ENCODE results near the gene C10orf62. TPM values are rescaled to one million over a fixed set of nuclear protein-coding genes. Genes with fewer than 3 reads are reported as not detected.
"Not testable (repeated sequence)": the region's sequence is repeated elsewhere in the genome, so short reads cannot be mapped to it uniquely, and the experiment has no call there.

Gene C10orf62
- total and polyA plus RNA-seq, 5 experiments from 2014 or later, result not detected

DNA sequence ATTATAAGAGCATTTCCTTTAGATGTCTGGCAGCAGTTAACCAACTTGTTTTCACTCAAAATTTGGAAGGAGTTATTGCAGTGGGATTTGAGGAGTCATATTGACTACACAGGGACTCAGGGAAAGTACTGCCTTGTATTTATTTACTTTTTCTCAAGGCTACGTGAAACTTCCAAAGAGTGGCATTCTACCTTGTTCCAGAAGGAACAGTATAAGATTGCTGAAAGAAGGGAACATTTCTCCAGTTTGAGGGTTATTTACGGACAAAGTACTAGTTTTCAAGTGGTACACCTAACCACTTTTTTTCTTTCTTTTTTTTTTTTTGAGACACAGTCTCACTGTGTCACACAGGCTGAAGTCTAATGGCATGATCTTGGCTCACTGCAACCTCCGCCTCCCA lies 38.7 kb downstream of the C10orf62 start:
- ATAC-seq (no peak), DNase-seq (no peak)
- Mint-ChIP-seq H3K36me3 (peaks cover 0 to 2% (median 1%) of the 10 kb centered on the region in 3 donors), H3K27me3 (peaks cover 0 to 2% (median 1%) of the 10 kb centered on the region in 5 donors), H3K4me3 (no peak overlapping the region), H3K9me3 (no peaks in the 10 kb centered on the region), H3K4me1 (peaks cover 6 to 10% (median 7%) of the 10 kb centered on the region in 4 donors), H3K27ac (no peak overlapping the region)
- POLR2A ChIA-PET, result no interaction called here

GRCh38 chr10:97629289-97629688 lies 39.8 kb downstream of the C10orf62 start:
- peaks cover 0 to 5% (median 2%) of the 10 kb centered on the region in 3 donors for H3K36me3 Mint-ChIP-seq
- peaks cover 9 to 17% (median 16%) of the 10 kb centered on the region in 4 donors for H3K4me1 Mint-ChIP-seq
- ATAC-seq (no peak), DNase-seq (no peak)
- no peak overlapping the region for H3K27ac Mint-ChIP-seq
- POLR2A ChIA-PET, result interaction anchor here (1.2 kb wide), 1 partner anchor 12 kb away, joined by 3 read pairs; no protein-coding TSS in a partner anchor
- H3K9me3 Mint-ChIP-seq, result no peaks in the 10 kb centered on the region
- H3K27me3 Mint-ChIP-seq, result peaks cover 0 to 4% (median 2%) of the 10 kb centered on the region in 5 donors
- no peak overlapping the region for H3K4me3 Mint-ChIP-seq

DNA sequence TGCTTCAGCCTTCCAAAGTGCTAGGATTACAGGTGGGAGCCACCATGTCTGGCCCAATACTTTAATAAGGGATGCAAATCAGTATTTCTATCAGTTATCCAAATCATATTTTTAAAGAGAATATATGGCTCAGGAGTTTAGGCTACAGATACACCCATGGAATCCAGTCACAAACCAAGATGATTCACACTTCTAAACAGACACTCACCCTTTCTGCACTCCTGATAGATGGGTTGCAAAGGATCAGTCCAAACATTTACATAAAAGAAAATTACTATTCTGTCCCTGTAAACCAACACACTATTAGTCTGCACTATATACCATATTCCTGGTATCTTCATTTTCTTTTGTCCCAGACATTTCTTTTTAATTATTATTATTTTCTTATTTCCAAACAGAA lies 41.6 kb downstream of the C10orf62 start:
- Mint-ChIP-seq H3K9me3 (no peaks in the 10 kb centered on the region), H3K4me3 (no peak overlapping the region), H3K27ac (no peak overlapping the region), H3K36me3 (peaks cover 0 to 5% (median 2%) of the 10 kb centered on the region in 3 donors), H3K27me3 (peaks cover 0 to 4% (median 2%) of the 10 kb centered on the region in 5 donors), H3K4me1 (peaks cover 9 to 17% (median 16%) of the 10 kb centered on the region in 4 donors)
- POLR2A ChIA-PET, result no interaction called here
- no peak for ATAC-seq
- no peak for DNase-seq

DNA sequence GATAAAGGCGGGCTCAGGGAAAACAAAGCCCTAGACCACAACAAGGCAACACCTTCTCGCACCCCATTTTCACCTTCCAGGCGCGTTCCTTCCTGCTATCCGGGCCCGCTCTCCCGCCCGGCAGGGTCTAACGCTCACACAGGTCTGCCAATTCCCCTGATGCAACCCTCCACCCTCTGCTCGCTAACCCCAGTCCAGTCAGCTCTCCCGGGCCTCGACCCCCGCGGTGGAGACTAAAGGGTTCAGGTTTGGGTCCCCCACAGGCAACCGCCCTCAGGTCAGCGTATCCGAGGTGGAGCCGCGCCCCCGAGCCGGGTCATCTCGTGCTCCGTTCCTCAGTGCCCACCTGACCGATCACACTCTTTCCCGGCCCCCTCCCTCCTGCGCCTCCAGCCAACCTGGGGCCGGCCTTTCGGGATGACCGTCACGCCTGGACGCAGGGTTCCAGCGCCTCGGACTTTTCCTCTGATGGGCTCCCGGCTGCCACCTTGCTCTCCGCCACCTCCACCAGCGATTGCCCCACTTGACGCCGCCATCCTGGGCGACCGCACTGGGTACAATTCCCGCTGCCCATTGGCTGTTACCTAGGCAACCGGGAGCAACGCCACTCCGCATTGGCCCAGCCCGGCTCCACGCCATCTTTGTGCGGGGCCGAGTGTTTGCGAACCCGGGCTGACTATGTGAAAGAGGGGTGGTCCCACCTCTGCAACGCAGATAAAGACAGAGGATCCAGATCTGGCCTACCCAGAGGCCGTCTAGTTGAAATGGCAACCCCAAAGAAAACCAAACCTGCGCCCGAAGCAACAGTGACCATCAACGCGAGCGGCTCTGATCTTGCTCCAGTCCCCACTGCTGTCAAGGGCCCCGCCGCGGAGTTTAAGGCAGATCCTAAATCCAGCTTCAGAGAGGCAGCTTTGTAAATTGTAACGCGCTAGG lies 43.7 kb downstream of the C10orf62 start, which contains the start of gene MORN4:
MORN4 (minus strand) TSS at position 552 of the 936 bp plus-strand sequence. CDS start 13,847 bp downstream, outside the sequence.
- DNase-seq, result peak; percentile 84 to 97 (median 91)
- no peaks in the 10 kb centered on the region for H3K9me3 Mint-ChIP-seq
- peaks cover 0 to 5% (median 2%) of the 10 kb centered on the region in 3 donors for H3K36me3 Mint-ChIP-seq
- peak within 1 kb of the TSS; percentile 81 to 99 (median 93) for H3K27ac Mint-ChIP-seq
- POLR2A ChIA-PET, result no interaction called here
- H3K27me3 Mint-ChIP-seq, result peaks cover 0 to 4% (median 2%) of the 10 kb centered on the region in 5 donors
- peaks cover 9 to 17% (median 16%) of the 10 kb centered on the region in 4 donors for H3K4me1 Mint-ChIP-seq
- peak; percentile 98 to 100 for ATAC-seq
- H3K4me3 Mint-ChIP-seq, result peak within 1 kb of the TSS; percentile 91 to 100 (median 98)

DNA sequence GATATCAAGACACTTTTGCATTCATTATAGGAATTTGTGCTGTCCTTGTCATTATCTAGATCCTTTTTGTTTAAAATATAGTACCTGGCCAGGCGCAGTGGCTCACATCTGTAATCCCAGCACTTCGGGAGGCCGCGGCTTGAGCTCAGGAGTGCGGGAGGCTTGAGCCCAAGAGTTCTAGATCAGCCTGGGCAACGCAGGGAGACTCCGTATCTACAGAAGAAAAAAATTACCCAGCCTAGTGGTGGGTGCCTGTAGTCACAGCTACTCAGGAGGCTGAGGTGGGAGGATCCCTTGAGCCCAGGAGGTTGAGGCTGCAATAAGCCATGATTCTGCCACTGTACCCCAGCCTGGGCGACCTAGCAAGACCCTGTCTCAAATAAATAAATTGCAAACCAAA lies 44.4 kb downstream of the C10orf62 start:
- ATAC-seq (no peak), DNase-seq (peak in 1 of 10 donors; percentile 27)
- POLR2A ChIA-PET, result no interaction called here
- Mint-ChIP-seq H3K27me3 (peaks cover 0 to 4% (median 2%) of the 10 kb centered on the region in 5 donors), H3K27ac (peak overlapping the region; percentile 81 to 99 (median 93)), H3K36me3 (peaks cover 0 to 5% (median 2%) of the 10 kb centered on the region in 3 donors), H3K4me3 (peak overlapping the region; percentile 91 to 100 (median 98)), H3K9me3 (no peaks in the 10 kb centered on the region), H3K4me1 (peaks cover 9 to 17% (median 16%) of the 10 kb centered on the region in 4 donors)

GRCh38 chr10:97635577-97635976 lies 46.1 kb downstream of the C10orf62 start:
- H3K36me3 Mint-ChIP-seq, result peaks cover 0 to 5% (median 2%) of the 10 kb centered on the region in 3 donors
- H3K27me3 Mint-ChIP-seq, result peaks cover 0 to 4% (median 2%) of the 10 kb centered on the region in 5 donors
- no peak overlapping the region for H3K4me3 Mint-ChIP-seq
- ATAC-seq (no peak), DNase-seq (no peak)
- H3K9me3 Mint-ChIP-seq, result no peaks in the 10 kb centered on the region
- peaks cover 7 to 21% (median 18%) of the 10 kb centered on the region in 4 donors for H3K4me1 Mint-ChIP-seq
- POLR2A ChIA-PET, result no interaction called here
- H3K27ac Mint-ChIP-seq, result no peak overlapping the region

DNA sequence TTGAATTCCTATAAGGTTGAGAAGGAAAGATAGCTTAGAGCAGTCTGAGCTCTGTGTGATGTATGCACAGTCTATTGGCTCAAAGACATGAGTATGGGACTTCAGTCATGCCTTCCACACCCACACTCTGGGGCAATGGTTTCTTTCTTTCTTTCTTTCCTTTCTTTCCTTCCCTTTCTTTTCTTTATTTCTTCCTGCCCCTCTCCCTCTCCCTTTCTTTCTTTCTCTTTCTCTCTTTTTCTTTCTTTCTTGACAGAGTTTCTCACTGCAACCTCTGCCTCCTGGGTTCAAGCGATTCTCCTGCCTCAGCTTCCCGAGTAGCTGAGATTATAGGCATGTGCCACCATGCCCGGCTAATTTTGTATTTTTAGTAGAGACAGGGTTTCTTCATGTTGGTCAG lies 49.6 kb downstream of the C10orf62 start:
- H3K4me3 Mint-ChIP-seq, DNase-seq, POLR2A ChIA-PET, ATAC-seq, H3K27me3 Mint-ChIP-seq, H3K9me3 Mint-ChIP-seq, H3K36me3 Mint-ChIP-seq: not testable (repeated sequence)
- Mint-ChIP-seq H3K4me1 (peaks cover 9 to 28% (median 23%) of the 10 kb centered on the region in 4 donors), H3K27ac (peak overlapping the region in 4 of 10 donors; percentile 11 to 47 (median 40))

- POLR2A ChIA-PET, result interaction anchor here (0.5 to 1.7 kb wide), 3 partner anchors 8 to 47 kb away, joined by 3 to 5 read pairs (median 3); partner anchors contain the start of gene AVPI1
- no peaks in the 10 kb centered on the region for H3K9me3 Mint-ChIP-seq
- H3K36me3 Mint-ChIP-seq, result peaks cover 0 to 10% (median 8%) of the 10 kb centered on the region in 3 donors
- peaks cover 9 to 28% (median 23%) of the 10 kb centered on the region in 4 donors for H3K4me1 Mint-ChIP-seq
- peak; percentile 94 to 99 (median 98) for DNase-seq
- peak; percentile 97 for ATAC-seq
- H3K27me3 Mint-ChIP-seq, result no peaks in the 10 kb centered on the region
- H3K27ac Mint-ChIP-seq, result peak within 1 kb of the TSS; percentile 77 to 98 (median 90)
- H3K4me3 Mint-ChIP-seq, result peak within 1 kb of the TSS; percentile 72 to 98 (median 96)
Observed at GRCh38 chr10:97640174-97640867, 50.8 kb downstream of the C10orf62 start, which contains the start of gene PI4K2A. PI4K2A (plus strand) TSS chr10:97640671; CDS start chr10:97640743, 72 bp downstream.

Other genes with a start within 250 kb of the C10orf62 start
- 10 to 100 TPM; 25.5 to 27.2 TPM for gene RRP12, start 188.4 kb upstream of the C10orf62 start, total RNA-seq
- 10 to 100 TPM in 1 of 3 donors, 1 to 10 TPM in 2; 8.0 to 17.3 (median 8.3) TPM for gene RRP12, start 188.4 kb upstream of the C10orf62 start, polyA plus RNA-seq
- 10 to 100 TPM; 69.6 to 72.4 TPM for gene PGAM1, start 163.5 kb upstream of the C10orf62 start, total RNA-seq
- 100 to 1,000 TPM; 191 to 222 (median 193) TPM for gene PGAM1, start 163.5 kb upstream of the C10orf62 start, polyA plus RNA-seq
- 10 to 100 TPM; 46.9 to 50.6 TPM for gene EXOSC1, start 143.7 kb upstream of the C10orf62 start, total RNA-seq
- gene EXOSC1, start 143.7 kb upstream of the C10orf62 start, polyA plus RNA-seq, result 10 to 100 TPM; 67.4 to 87.0 (median 77.1) TPM
- 10 to 100 TPM; 28.1 to 29.3 TPM for gene ZDHHC16, start 143.5 kb upstream of the C10orf62 start, total RNA-seq
- gene ZDHHC16, start 143.5 kb upstream of the C10orf62 start, polyA plus RNA-seq, result 10 to 100 TPM; 20.0 to 31.4 (median 25.3) TPM
- gene MMS19, start 91.3 kb upstream of the C10orf62 start, total RNA-seq, result 100 to 1,000 TPM; 106 to 111 TPM
- 10 to 100 TPM; 31.2 to 37.3 (median 32.4) TPM for gene MMS19, start 91.3 kb upstream of the C10orf62 start, polyA plus RNA-seq
- gene UBTD1, start 90.8 kb upstream of the C10orf62 start, total RNA-seq, result 1 to 10 TPM; 1.6 to 2.7 TPM
- 1 to 10 TPM; 1.2 to 2.5 (median 1.3) TPM for gene UBTD1, start 90.8 kb upstream of the C10orf62 start, polyA plus RNA-seq
- not detected for gene ANKRD2, start 16.9 kb upstream of the C10orf62 start, total RNA-seq
- gene ANKRD2, start 16.9 kb upstream of the C10orf62 start, polyA plus RNA-seq, result not detected
- gene HOGA1, start 5.3 kb upstream of the C10orf62 start, total RNA-seq, result not detected
- gene HOGA1, start 5.3 kb upstream of the C10orf62 start, polyA plus RNA-seq, result not detected
- gene MORN4, start 43.8 kb downstream of the C10orf62 start, total RNA-seq, result 1 to 10 TPM; 1.6 to 3.1 TPM
- gene MORN4, start 43.8 kb downstream of the C10orf62 start, polyA plus RNA-seq, result 1 to 10 TPM; 1.9 to 6.2 (median 4.6) TPM
- 1 to 10 TPM; 8.8 to 9.4 TPM for gene PI4K2A, start 51.0 kb downstream of the C10orf62 start, total RNA-seq
- gene PI4K2A, start 51.0 kb downstream of the C10orf62 start, polyA plus RNA-seq, result 1 to 10 TPM; 6.5 to 8.9 (median 8.3) TPM
- gene AVPI1, start 97.5 kb downstream of the C10orf62 start, total RNA-seq, result 1 to 10 TPM; 2.9 to 3.1 TPM
- gene AVPI1, start 97.5 kb downstream of the C10orf62 start, polyA plus RNA-seq, result 1 to 10 TPM; 2.2 to 3.8 (median 3.2) TPM
- gene MARVELD1, start 124.0 kb downstream of the C10orf62 start, total RNA-seq, result 1 to 10 TPM; 1.1 to 2.0 TPM
- gene MARVELD1, start 124.0 kb downstream of the C10orf62 start, polyA plus RNA-seq, result under 1 TPM; 0.06 to 0.30 (median 0.27) TPM
- gene ZFYVE27, start 147.4 kb downstream of the C10orf62 start, total RNA-seq, result 10 to 100 TPM; 60.7 to 64.4 TPM
- 10 to 100 TPM; 29.1 to 37.9 (median 34.1) TPM for gene ZFYVE27, start 147.4 kb downstream of the C10orf62 start, polyA plus RNA-seq
- 10 to 100 TPM; 13.6 to 14.4 TPM for gene SFRP5, start 182.3 kb downstream of the C10orf62 start, total RNA-seq
- 10 to 100 TPM; 12.3 to 39.5 (median 20.1) TPM for gene SFRP5, start 182.3 kb downstream of the C10orf62 start, polyA plus RNA-seq

Measured in naive thymus-derived CD8-positive, alpha-beta T cell (primary cell).